SK-N-SH treated with all-trans-retinoic acid at 6 μM for 48 hours (cell line): ENCODE measurements around the gene CENPA.

Experiments
- ARNTL ChIP-seq: fragments of 450-650 bp; formaldehyde crosslinking; IDR thresholded peaks from 2 replicates; pipeline ENCODE4 v1.5.0; 2020; ENCODE audit warnings: low read depth, mild to moderate bottlenecking, moderate library complexity, borderline replicate concordance
- CSDC2 ChIP-seq: fragments of 250-450 bp; sonication (Bioruptor Pico); IDR thresholded peaks from 2 replicates; pipeline ENCODE4 v1.5.0; 2020; ENCODE audit warnings: mild to moderate bottlenecking, moderate library complexity
- OSR1 ChIP-seq: fragments of 250-450 bp; sonication (Bioruptor Pico); IDR thresholded peaks from 2 replicates; pipeline ENCODE4 v1.8.0; 2022; ENCODE audit warnings: moderate library complexity, mild to moderate bottlenecking, inconsistent platforms
- PATZ1 ChIP-seq: fragments of 250-450 bp; sonication (Bioruptor Pico); IDR thresholded peaks from 2 replicates; pipeline ENCODE4 v1.8.0; 2020; ENCODE audit warnings: mild to moderate bottlenecking, moderate library complexity, borderline replicate concordance
- PPARA ChIP-seq: fragments of 250-450 bp; sonication (Bioruptor Pico); IDR thresholded peaks from 2 replicates; pipeline ENCODE4 v1.5.0; 2020; ENCODE audit warnings: mild to moderate bottlenecking, borderline replicate concordance
- SNAI2 ChIP-seq: fragments of 250-450 bp; sonication (Bioruptor Pico); IDR thresholded peaks from 2 replicates; pipeline ENCODE4 v1.5.0; 2020; ENCODE audit warnings: mild to moderate bottlenecking, moderate library complexity
- TCF4 ChIP-seq: fragments of 250-450 bp; sonication (Bioruptor Pico); IDR thresholded peaks from 2 replicates; pipeline ENCODE4 v1.8.0; 2021; ENCODE audit warnings: mild to moderate bottlenecking, moderate library complexity, borderline replicate concordance
- ZC3H10 ChIP-seq: fragments of 250-450 bp; sonication (Bioruptor Pico); IDR thresholded peaks from 2 replicates; pipeline ENCODE4 v1.5.1; 2021; ENCODE audit warnings: mild to moderate bottlenecking, moderate library complexity
- ZFP3 ChIP-seq: fragments of 250-450 bp; sonication (Bioruptor Pico); IDR thresholded peaks from 2 replicates; pipeline ENCODE4 v1.5.0; 2020; ENCODE audit warnings: mild to moderate bottlenecking, moderate library complexity
- ZNF8 ChIP-seq: fragments of 450-650 bp; formaldehyde crosslinking; IDR thresholded peaks from 2 replicates; pipeline ENCODE4 v1.5.0; 2020; ENCODE audit warnings: mild to moderate bottlenecking, moderate library complexity

DNA sequence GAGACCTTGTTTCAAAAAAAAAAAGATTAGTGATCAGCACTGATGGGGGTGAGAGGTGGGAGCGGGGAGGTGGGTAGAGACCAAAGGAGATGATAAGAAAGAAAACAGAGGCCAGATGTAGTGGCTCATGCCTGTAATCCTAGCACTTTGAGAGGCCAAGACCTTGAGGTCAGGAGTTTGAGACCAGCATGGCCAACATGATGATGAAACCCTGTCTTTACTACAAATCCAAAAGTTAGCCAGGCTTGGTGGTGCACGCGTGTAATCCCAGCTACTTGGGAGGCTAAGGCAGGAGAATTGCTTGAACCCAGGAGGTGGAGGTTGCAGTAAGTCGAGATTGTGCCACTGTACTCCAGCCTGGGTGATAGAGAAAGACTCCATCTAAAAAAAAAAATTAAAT is 31.3 kb upstream of the CENPA start:
- no peak for TF ChIP-seq SNAI2 (CRISPR knock-in tag)
- no peak for TF ChIP-seq CSDC2
- no peak for TF ChIP-seq OSR1 (CRISPR knock-in tag)
- no peak for TF ChIP-seq PPARA (CRISPR knock-in tag)
- TF ChIP-seq ZFP3 (CRISPR knock-in tag), result no peak
- no peak for TF ChIP-seq ZNF8 (CRISPR knock-in tag)
- no peak for TF ChIP-seq TCF4 (CRISPR knock-in tag)
- no peak for TF ChIP-seq ARNTL
- TF ChIP-seq ZC3H10 (CRISPR knock-in tag), result no peak
- TF ChIP-seq PATZ1 (CRISPR knock-in tag), result no peak
